Kidney epithelial cell (primary cell): ENCODE measurements around the gene C16orf78. TPM values are rescaled to one million over a fixed set of nuclear protein-coding genes. Genes with fewer than 3 reads are reported as not detected.
A peak's percentile ranks its signal among the peaks of the same experiment; 100 is the strongest.

Source experiments
- DNase-seq: peaks from one replicate; pipeline ENCODE4 v3.0.0-alpha.2; 2010; ENCODE audit warnings: low read depth
- H3K27me3 ChIP-seq: 2 replicates; pipeline ENCODE4 v1.6.0; 2011; ENCODE audit warnings: low read length; ENCODE audit not compliant: control insufficient read depth, insufficient read depth
- H3K36me3 ChIP-seq: 2 replicates; pipeline ENCODE4 v1.5.1; 2011; ENCODE audit warnings: low read length; ENCODE audit not compliant: control insufficient read depth, insufficient read depth
- H3K4me3 ChIP-seq: 2 replicates; pipeline ENCODE4 v1.5.1; 2011; ENCODE audit warnings: low read depth, mild to moderate bottlenecking, control low read depth, low read length
- total RNA-seq: library from RNA; depleted of rRNA; stranded (reverse); fragments of >200 nt; gene quantifications from 2 replicates; pipeline ENCODE4 v1.2.3, GENCODE V29; 2015
- TF ChIP-seq, protein P1 (sequence below): IDR thresholded peaks from 2 replicates; pipeline ENCODE4 v1.5.1; 2011; ENCODE audit warnings: mild to moderate bottlenecking, moderate library complexity, low read length, control low read depth, inconsistent platforms; ENCODE audit not compliant: insufficient read depth, poor library complexity, severe bottlenecking

The C16orf78 gene
- total RNA-seq, 1 donor from 2014 or later = not detected

DNA sequence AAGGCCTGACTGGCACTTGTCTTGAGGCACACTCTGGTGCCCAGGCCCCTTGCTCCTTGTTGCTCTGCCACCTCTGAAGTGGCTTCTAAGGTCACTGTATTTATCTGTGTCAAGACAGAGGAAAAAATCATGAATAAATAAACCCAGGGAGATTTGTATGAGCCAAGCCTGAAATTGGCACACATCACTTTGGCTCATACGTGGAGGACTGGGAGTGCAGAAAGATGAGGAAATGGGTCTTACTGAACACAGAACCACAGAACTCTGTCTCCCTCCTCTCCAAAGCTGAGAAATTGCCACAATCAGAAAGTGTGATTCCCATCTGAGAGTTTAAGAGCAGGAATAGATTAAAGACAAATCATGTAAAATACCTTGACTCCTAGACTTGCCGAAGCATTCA, 27.1 kb upstream of the C16orf78 start:
- no peak for DNase-seq
- H3K4me3 ChIP-seq = no peak overlapping the region
- peaks cover 10% of the 10 kb centered on the region for H3K27me3 ChIP-seq
- TF ChIP-seq, protein P1, sequence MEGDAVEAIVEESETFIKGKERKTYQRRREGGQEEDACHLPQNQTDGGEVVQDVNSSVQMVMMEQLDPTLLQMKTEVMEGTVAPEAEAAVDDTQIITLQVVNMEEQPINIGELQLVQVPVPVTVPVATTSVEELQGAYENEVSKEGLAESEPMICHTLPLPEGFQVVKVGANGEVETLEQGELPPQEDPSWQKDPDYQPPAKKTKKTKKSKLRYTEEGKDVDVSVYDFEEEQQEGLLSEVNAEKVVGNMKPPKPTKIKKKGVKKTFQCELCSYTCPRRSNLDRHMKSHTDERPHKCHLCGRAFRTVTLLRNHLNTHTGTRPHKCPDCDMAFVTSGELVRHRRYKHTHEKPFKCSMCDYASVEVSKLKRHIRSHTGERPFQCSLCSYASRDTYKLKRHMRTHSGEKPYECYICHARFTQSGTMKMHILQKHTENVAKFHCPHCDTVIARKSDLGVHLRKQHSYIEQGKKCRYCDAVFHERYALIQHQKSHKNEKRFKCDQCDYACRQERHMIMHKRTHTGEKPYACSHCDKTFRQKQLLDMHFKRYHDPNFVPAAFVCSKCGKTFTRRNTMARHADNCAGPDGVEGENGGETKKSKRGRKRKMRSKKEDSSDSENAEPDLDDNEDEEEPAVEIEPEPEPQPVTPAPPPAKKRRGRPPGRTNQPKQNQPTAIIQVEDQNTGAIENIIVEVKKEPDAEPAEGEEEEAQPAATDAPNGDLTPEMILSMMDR = no peak
- H3K36me3 ChIP-seq = no peaks in the 10 kb centered on the region

DNA sequence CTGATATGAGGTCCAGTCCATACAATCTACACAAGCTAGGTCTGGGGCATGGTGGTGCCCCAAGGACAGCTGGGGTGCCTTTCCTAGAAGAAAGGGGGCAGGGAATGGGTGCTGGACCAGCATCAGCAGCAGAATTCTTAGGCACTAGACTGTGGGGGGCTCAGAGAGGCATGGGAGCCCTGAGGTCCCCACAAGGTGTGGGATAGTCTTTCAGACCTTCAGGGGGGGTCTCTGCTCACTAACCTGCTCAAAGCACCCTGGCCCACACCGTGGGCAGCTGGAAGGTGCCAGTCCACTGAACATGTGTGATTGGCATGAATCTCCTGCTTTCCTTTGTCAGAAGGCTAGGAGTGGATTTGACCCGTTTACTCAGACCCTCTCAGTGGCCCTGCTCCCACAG, 26.1 kb upstream of the C16orf78 start:
- TF ChIP-seq, protein P1 = no peak
- DNase-seq = no peak
- no peak overlapping the region for H3K4me3 ChIP-seq
- H3K36me3 ChIP-seq = no peaks in the 10 kb centered on the region
- H3K27me3 ChIP-seq = peaks cover 10% of the 10 kb centered on the region

DNA sequence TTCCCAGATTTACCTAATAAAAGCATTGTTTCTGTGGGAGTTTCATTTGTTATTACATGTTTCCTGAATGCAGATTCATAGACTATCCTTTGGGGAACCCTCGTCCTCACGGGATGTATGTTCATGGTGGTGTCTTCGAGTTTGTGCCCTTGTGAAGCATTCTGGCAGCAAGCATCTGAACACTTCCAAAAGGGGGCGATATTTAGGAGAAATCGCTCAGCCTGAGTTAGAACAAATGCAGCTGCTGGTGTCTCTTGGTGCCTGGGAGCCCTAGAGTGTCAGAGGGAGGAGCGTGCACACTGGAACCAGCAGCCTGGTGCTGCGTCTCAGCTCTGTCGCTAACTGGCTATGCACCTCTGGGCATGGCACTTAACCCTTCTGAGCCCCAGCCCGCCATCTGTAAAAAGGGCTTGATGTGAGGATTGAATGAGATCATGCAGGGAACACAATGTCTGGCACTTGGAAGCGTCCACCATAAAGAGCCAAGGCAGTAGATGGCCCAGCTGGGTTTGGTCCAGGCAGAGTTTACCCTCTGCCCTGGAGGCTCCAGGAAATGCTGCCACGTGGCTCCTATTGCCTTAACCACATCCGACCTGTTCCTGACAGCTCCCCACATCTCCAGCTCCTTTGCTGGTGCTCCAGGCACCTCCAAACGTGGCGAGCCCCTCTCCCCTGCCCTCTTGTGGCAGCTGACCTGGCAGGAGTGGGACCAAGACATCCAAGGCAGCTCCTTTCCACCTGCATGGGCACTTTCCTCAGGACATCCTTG, 25.0 kb upstream of the C16orf78 start:
- no peak for DNase-seq
- TF ChIP-seq, protein P1 = peak; percentile 3
- H3K27me3 ChIP-seq = peaks cover 10% of the 10 kb centered on the region
- H3K4me3 ChIP-seq = no peak overlapping the region
- no peaks in the 10 kb centered on the region for H3K36me3 ChIP-seq

GRCh38 chr16:49349446-49350168, 24.0 kb upstream of the C16orf78 start:
- TF ChIP-seq, protein P1 = no peak
- peaks cover 10% of the 10 kb centered on the region for H3K27me3 ChIP-seq
- no peak for DNase-seq

DNA sequence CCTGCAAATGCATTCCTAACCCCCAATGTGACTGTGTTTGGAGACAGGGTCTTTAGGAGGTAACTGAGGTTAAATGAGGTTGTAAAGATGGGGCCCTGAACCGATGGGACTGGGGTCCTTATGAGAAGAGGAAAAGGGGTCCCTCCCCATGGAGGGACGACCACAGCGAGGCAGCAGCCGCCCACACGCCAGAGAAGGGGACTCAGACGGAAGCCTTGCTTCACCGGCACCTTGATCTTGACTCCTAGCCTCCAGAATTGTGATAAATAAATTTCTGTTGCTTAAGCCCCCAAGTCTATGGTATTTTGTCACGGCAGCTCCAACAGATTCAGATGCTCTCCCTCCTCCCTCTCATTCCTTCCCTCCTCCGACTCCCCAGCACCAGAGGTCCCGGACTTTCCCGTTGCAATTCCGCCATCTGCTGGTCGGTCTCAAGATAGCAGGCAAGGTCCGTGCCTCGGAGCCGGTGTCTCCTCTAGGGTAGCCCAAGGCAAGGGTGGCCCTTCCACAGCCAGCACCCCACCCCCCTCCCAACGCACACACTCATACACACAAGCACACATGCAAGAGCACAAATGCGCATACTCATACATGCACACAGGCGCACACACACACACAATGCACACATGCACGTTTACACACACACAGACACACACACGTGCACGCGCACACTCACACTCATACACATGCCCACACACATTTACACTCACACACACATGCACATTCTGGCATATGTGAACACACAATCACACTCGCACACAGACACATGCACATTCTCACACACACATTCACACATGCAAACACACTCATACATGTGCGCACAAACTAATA, 23.1 kb upstream of the C16orf78 start:
- DNase-seq = no peak
- Histone ChIP-seq H3K4me3 (no peak overlapping the region), H3K27me3 (peaks cover 10% of the 10 kb centered on the region), H3K36me3 (no peaks in the 10 kb centered on the region)
- TF ChIP-seq, protein P1 = peak; percentile 78

More at GRCh38 chr16:49349446-49350168, 24.0 kb upstream of the C16orf78 start:
- no peak overlapping the region for H3K4me3 ChIP-seq
- H3K36me3 ChIP-seq = no peaks in the 10 kb centered on the region
